ENCODE measurements around the gene HDAC4. TPM values are rescaled to one million over a fixed set of nuclear protein-coding genes. Genes with fewer than 3 reads are reported as not detected.

HDAC4 gene
- total and polyA plus RNA-seq, 9 of the 15 experiments (the other 6 are each of a cell fraction or from before 2014, with no cell fraction given) = 0.11 to 20.2 (median 4.0) TPM

DNA sequence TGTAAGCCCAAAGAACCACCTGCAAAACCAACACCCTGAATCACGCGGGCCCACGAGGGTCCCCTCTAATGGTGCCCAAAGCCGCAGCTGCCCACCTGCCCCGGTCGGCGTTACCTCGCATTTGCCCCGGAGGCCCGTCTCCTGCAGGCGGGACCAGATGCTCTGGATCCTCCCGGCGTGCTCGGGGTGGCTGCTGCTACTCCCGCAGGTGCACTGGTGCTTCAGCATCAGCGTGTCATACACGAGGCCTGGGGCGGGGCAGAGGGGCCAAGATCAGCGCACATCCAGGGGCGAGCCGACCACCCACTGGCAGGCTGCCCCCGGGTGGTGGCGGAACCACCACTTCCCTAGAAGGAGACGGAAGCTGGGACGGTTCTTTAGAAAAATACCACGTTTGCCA is 292.9 kb downstream of the HDAC4 start:
- ATAC-seq (no peak), FAIRE-seq (no peak), DNase-seq (ENCODE audit: extremely low read depth in 1 of 4, low spot score in 3 of 4) (no peak)
- Histone ChIP-seq H3K4me1 (replicated peaks in 1 of 2; ENCODE audit: control insufficient read depth in 2 of 2, insufficient read depth in 2 of 2, low read length in 2 of 2) (peaks cover 0 to 6% of the 10 kb centered on the region in 2 experiments; a peak in 2 of 5 replicates), H3K4me3 (no peak overlapping the region), H3K9me1 (ENCODE audit: control insufficient read depth, insufficient read depth, low read length) (no peaks in the 10 kb centered on the region), H3K36me3 (ENCODE audit: control insufficient read depth, insufficient read depth, low read length) (0 out of 3 replicates have a peak, but pooled peaks cover 3% of the 10 kb centered on the region), H3K79me2 (ENCODE audit: control insufficient read depth, insufficient read depth, low read length) (no peaks in the 10 kb centered on the region), H3K9ac (ENCODE audit: insufficient read depth in 1 of 2, low read depth in 2 of 2, low read length in 2 of 2) (no peak overlapping the region), H3K27me3 (ENCODE audit: control insufficient read depth in 2 of 2, insufficient read depth in 2 of 2, low read length in 2 of 2) (no peaks in the 10 kb centered on the region), H3K4me2 (ENCODE audit: insufficient read depth, low read length) (no peak overlapping the region), H2AFZ (ENCODE audit: low read depth, low read length) (no peak overlapping the region), H3K9me3 (replicated peaks; ENCODE audit: control insufficient read depth, insufficient read depth, low read depth, low read length) (no peaks in the 10 kb centered on the region), H4K20me1 (replicated peaks; ENCODE audit: control insufficient read depth, insufficient read depth, low read length) (no peaks in the 10 kb centered on the region), H3K27ac (ENCODE audit: extremely low read depth, low read depth, low read length) (no peak overlapping the region)
- TF ChIP-seq ZC3H8 (IDR thresholded peaks at IDR 0.05) = no peak
- no peak for TF ChIP-seq ZBTB7A (IDR thresholded peaks at IDR 0.05; ENCODE audit: borderline replicate concordance, control insufficient read depth, low read depth, low read length)
- TF ChIP-seq TAF15 (IDR thresholded peaks at IDR 0.05; ENCODE audit: low read depth, low read length) = no peak
- TF ChIP-seq MNT (conservative IDR thresholded peaks at IDR 0.05) = no peak
- POLR2A ChIA-PET = no interaction called here
- no TSS peak for BruUV-seq (replicated peaks)
- intact Hi-C loops (cut with micrococcal nuclease) = no loop called here
- CTCF ChIA-PET (ENCODE audit: low intra/inter-chr PET ratio) = no interaction called here
- 98% methylated on average over 8 of the region's 26 CpGs for WGBS (ENCODE audit: insufficient coverage, low coverage, missing lambda C conversion rate)
- in situ Hi-C loops (cut with MboI) = no loop called here

DNA sequence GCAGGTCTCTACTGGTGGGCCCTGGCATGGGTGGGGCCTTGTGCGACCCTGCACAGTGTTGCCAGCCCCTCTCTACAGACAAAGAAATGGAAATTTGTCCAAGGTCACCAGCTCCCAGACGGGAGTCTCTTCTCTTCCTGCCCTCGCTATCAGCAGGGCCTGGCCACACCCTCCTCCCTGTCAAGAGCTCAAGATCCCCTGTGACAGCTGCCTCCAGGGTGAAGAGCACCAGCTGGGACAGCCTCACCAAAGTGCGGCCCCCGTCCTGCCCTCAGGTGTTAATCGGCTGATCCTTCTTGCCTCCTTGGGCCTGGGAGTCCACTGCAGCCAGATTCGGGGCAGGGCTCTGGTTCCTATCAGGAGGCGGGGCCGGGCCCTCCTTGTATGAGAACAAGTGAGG is 293.9 kb downstream of the HDAC4 start:
- Histone ChIP-seq H3K79me2 (ENCODE audit: control insufficient read depth, insufficient read depth, low read length) (no peaks in the 10 kb centered on the region), H4K20me1 (replicated peaks; ENCODE audit: control insufficient read depth, insufficient read depth, low read length) (no peaks in the 10 kb centered on the region), H3K4me3 (no peak overlapping the region), H3K9me1 (ENCODE audit: control insufficient read depth, insufficient read depth, low read length) (no peaks in the 10 kb centered on the region), H3K36me3 (ENCODE audit: control insufficient read depth, insufficient read depth, low read length) (0 out of 3 replicates have a peak, but pooled peaks cover 3% of the 10 kb centered on the region), H3K4me1 (replicated peaks in 1 of 2; ENCODE audit: control insufficient read depth in 2 of 2, insufficient read depth in 2 of 2, low read length in 2 of 2) (peaks cover 0 to 6% of the 10 kb centered on the region in 2 experiments; a peak in 2 of 5 replicates), H3K9ac (ENCODE audit: insufficient read depth in 1 of 2, low read depth in 2 of 2, low read length in 2 of 2) (no peak overlapping the region), H3K27ac (ENCODE audit: extremely low read depth, low read depth, low read length) (no peak overlapping the region), H3K9me3 (replicated peaks; ENCODE audit: control insufficient read depth, insufficient read depth, low read depth, low read length) (no peaks in the 10 kb centered on the region), H2AFZ (ENCODE audit: low read depth, low read length) (no peak overlapping the region), H3K4me2 (ENCODE audit: insufficient read depth, low read length) (no peak overlapping the region), H3K27me3 (ENCODE audit: control insufficient read depth in 2 of 2, insufficient read depth in 2 of 2, low read length in 2 of 2) (no peaks in the 10 kb centered on the region)
- BruUV-seq (replicated peaks) = no TSS peak
- POLR2A ChIA-PET = no interaction called here
- intact Hi-C loops (cut with micrococcal nuclease) = no loop called here
- CTCF ChIA-PET (ENCODE audit: low intra/inter-chr PET ratio) = no interaction called here
- DNase-seq (ENCODE audit: extremely low read depth in 1 of 4, low spot score in 3 of 4) = no peak
- WGBS (ENCODE audit: insufficient coverage, low coverage, missing lambda C conversion rate) = 61% methylated on average over 4 of the region's 9 CpGs
- no peak for FAIRE-seq
- ATAC-seq = no peak
- in situ Hi-C loops (cut with MboI) = no loop called here
- TF ChIP-seq MAX (CRISPR knock-in tag; IDR thresholded peaks at IDR 0.05) (no peak), ZNF354B (CRISPR knock-in tag; IDR thresholded peaks at IDR 0.05) (no peak), OTX1 (CRISPR knock-in tag; IDR thresholded peaks at IDR 0.05) (no peak), RFX7 (CRISPR knock-in tag; IDR thresholded peaks at IDR 0.05) (no peak), ZNF589 (CRISPR knock-in tag; IDR thresholded peaks at IDR 0.05; ENCODE audit: low read depth) (no peak), ILK (tag; IDR thresholded peaks at IDR 0.05; ENCODE audit: borderline replicate concordance, low read depth) (no peak)
- TF ChIP-seq, protein P1, sequence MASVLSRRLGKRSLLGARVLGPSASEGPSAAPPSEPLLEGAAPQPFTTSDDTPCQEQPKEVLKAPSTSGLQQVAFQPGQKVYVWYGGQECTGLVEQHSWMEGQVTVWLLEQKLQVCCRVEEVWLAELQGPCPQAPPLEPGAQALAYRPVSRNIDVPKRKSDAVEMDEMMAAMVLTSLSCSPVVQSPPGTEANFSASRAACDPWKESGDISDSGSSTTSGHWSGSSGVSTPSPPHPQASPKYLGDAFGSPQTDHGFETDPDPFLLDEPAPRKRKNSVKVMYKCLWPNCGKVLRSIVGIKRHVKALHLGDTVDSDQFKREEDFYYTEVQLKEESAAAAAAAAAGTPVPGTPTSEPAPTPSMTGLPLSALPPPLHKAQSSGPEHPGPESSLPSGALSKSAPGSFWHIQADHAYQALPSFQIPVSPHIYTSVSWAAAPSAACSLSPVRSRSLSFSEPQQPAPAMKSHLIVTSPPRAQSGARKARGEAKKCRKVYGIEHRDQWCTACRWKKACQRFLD (CRISPR knock-in tag; IDR thresholded peaks at IDR 0.05) = no peak
